ENCODE results near the gene NHERF2.
A peak's percentile ranks its signal among the peaks of the same experiment; 100 is the strongest.

Gene NHERF2

GRCh38 chr16:2044541-2044940, 17.8 kb downstream of the NHERF2 start:
- no peak for TF ChIP-seq TAF1 (IDR thresholded peaks at IDR 0.05; ENCODE audit: low read depth)
- no peak for TF ChIP-seq EP300 (IDR thresholded peaks at IDR 0.05; ENCODE audit: borderline replicate concordance)
- TF ChIP-seq, protein P1, sequence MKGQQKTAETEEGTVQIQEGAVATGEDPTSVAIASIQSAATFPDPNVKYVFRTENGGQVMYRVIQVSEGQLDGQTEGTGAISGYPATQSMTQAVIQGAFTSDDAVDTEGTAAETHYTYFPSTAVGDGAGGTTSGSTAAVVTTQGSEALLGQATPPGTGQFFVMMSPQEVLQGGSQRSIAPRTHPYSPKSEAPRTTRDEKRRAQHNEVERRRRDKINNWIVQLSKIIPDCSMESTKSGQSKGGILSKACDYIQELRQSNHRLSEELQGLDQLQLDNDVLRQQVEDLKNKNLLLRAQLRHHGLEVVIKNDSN (IDR thresholded peaks at IDR 0.05), result no peak
- TF ChIP-seq ZBTB7A (IDR thresholded peaks at IDR 0.05; ENCODE audit: low read depth), result no peak
- no peak for TF ChIP-seq CEBPB (IDR thresholded peaks at IDR 0.05)
- no peak for TF ChIP-seq NFIC (IDR thresholded peaks at IDR 0.05)
- TF ChIP-seq RAD21 (IDR thresholded peaks at IDR 0.05; ENCODE audit: low read depth), result no peak
- no peak for TF ChIP-seq TEAD4 (IDR thresholded peaks at IDR 0.05)
- TF ChIP-seq, protein P2, sequence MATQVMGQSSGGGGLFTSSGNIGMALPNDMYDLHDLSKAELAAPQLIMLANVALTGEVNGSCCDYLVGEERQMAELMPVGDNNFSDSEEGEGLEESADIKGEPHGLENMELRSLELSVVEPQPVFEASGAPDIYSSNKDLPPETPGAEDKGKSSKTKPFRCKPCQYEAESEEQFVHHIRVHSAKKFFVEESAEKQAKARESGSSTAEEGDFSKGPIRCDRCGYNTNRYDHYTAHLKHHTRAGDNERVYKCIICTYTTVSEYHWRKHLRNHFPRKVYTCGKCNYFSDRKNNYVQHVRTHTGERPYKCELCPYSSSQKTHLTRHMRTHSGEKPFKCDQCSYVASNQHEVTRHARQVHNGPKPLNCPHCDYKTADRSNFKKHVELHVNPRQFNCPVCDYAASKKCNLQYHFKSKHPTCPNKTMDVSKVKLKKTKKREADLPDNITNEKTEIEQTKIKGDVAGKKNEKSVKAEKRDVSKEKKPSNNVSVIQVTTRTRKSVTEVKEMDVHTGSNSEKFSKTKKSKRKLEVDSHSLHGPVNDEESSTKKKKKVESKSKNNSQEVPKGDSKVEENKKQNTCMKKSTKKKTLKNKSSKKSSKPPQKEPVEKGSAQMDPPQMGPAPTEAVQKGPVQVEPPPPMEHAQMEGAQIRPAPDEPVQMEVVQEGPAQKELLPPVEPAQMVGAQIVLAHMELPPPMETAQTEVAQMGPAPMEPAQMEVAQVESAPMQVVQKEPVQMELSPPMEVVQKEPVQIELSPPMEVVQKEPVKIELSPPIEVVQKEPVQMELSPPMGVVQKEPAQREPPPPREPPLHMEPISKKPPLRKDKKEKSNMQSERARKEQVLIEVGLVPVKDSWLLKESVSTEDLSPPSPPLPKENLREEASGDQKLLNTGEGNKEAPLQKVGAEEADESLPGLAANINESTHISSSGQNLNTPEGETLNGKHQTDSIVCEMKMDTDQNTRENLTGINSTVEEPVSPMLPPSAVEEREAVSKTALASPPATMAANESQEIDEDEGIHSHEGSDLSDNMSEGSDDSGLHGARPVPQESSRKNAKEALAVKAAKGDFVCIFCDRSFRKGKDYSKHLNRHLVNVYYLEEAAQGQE (IDR thresholded peaks at IDR 0.05; ENCODE audit: low read depth), result no peak
- TF ChIP-seq TCF12 (IDR thresholded peaks at IDR 0.05; ENCODE audit: low read depth), result no peak
- TF ChIP-seq YY1 (IDR thresholded peaks at IDR 0.05; ENCODE audit: low read depth), result no peak
- no peak for TF ChIP-seq CREB1 (IDR thresholded peaks at IDR 0.05; ENCODE audit: low read depth)
- no peak for TF ChIP-seq EGR1 (IDR thresholded peaks at IDR 0.05)
- no peak for TF ChIP-seq MAX (IDR thresholded peaks at IDR 0.05)
- no peak for TF ChIP-seq FOXM1 (IDR thresholded peaks at IDR 0.05; ENCODE audit: borderline replicate concordance, low read depth)

- TF ChIP-seq ZBTB7A (IDR thresholded peaks at IDR 0.05; ENCODE audit: low read depth) (no peak), TEAD4 (IDR thresholded peaks at IDR 0.05) (no peak), EGR1 (IDR thresholded peaks at IDR 0.05) (no peak), FOXM1 (IDR thresholded peaks at IDR 0.05; ENCODE audit: borderline replicate concordance, low read depth) (no peak), EP300 (IDR thresholded peaks at IDR 0.05; ENCODE audit: borderline replicate concordance) (no peak), TAF1 (IDR thresholded peaks at IDR 0.05; ENCODE audit: low read depth) (no peak)
Measured at GRCh38 chr16:2045965-2046892, 19.5 kb downstream of the NHERF2 start.

DNA sequence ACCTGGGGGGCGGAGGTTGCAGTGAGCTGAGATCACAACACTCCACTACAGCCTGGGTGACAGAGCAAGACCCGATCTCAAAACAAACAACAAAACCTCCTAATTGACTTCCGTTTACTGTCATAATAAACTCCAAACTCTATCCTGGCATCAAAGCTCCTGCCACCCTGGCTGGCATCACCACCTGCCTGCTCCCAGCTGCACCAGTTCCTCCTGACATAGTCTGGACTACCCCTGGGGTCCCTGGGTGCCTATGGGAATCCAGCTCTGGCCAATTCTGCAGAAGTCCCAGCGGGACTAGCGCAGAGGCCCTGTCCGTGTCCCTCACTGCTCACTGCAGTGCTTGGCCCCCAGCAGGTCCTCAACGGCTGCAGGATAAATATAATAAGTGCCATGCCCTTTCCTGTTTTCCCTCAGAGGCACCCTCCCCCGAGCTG, 20.2 kb downstream of the NHERF2 start:
- TF ChIP-seq NFIC (IDR thresholded peaks at IDR 0.05) (no peak), TCF12 (IDR thresholded peaks at IDR 0.05; ENCODE audit: low read depth) (no peak), ZBTB7A (IDR thresholded peaks at IDR 0.05; ENCODE audit: low read depth) (no peak), TAF1 (IDR thresholded peaks at IDR 0.05; ENCODE audit: low read depth) (no peak), CEBPB (IDR thresholded peaks at IDR 0.05) (no peak), EGR1 (IDR thresholded peaks at IDR 0.05) (no peak), RAD21 (IDR thresholded peaks at IDR 0.05; ENCODE audit: low read depth) (no peak), FOXM1 (IDR thresholded peaks at IDR 0.05; ENCODE audit: borderline replicate concordance, low read depth) (no peak), EP300 (IDR thresholded peaks at IDR 0.05; ENCODE audit: borderline replicate concordance) (no peak), YY1 (IDR thresholded peaks at IDR 0.05; ENCODE audit: low read depth) (no peak), CREB1 (IDR thresholded peaks at IDR 0.05; ENCODE audit: low read depth) (no peak), TEAD4 (IDR thresholded peaks at IDR 0.05) (no peak), MAX (IDR thresholded peaks at IDR 0.05) (no peak)
- TF ChIP-seq, protein P2 (IDR thresholded peaks at IDR 0.05; ENCODE audit: low read depth), result no peak
- TF ChIP-seq, protein P1 (IDR thresholded peaks at IDR 0.05), result no peak

DNA sequence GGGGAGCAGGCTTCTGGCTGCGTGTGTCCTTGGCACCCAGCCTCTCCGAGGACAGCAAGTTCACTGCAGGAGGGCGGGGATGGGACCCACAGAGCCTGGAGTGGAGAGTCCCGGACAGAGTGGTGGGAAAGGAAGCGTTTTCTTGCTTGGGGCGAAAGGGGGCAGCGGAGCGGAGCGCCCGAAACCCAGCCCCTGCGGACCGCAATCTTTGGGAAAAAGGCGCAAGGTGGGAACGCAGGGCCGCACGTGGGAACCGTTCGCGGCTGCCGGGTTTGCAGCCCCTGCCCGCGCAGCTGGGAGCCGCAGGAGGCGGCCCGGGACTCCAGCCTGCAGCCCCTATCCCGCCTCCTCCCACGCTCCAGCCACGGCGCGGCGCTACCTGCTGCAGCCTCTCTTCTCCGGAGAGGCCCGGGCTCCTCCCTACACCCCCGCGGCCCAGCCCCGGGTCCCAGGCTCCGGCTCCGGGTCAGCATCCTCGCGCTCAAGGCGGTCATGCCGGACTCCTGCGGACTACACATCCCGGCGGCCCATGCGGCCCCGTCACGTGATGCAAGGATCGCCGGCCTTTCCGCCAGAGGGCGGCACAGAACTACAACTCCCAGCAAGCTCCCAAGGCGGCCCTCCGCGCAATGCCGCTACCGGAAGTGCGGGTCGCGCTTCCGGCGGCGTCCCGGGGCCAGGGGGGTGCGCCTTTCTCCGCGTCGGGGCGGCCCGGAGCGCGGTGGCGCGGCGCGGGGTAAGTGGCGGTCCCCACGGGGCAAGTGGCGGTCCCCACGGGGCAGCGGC, 20.8 kb downstream of the NHERF2 start, which contains the start of the genes NTHL1 and TSC2:
TSS of gene NTHL1 (minus strand) at position 505 of the 786 bp plus-strand sequence. CDS start at position 494, 11 bp downstream.
TSS of gene TSC2 (plus strand) at position 656 of the 786 bp plus-strand sequence. CDS start 631 bp downstream, outside the sequence.
- 0 out of 2 replicates have a peak, but pooled peaks have one; percentile 5 for TF ChIP-seq EP300 (IDR thresholded peaks at IDR 0.05; ENCODE audit: borderline replicate concordance)
- no peak for TF ChIP-seq ZBTB7A (IDR thresholded peaks at IDR 0.05; ENCODE audit: low read depth)
- peak; percentile 92 for TF ChIP-seq YY1 (IDR thresholded peaks at IDR 0.05; ENCODE audit: low read depth)
- no peak for TF ChIP-seq CEBPB (IDR thresholded peaks at IDR 0.05)
- TF ChIP-seq TCF12 (IDR thresholded peaks at IDR 0.05; ENCODE audit: low read depth), result peak; percentile 34; the same call in 1 of the 2 replicates
- peak; percentile 39; the same call in 1 of the 2 replicates for TF ChIP-seq RAD21 (IDR thresholded peaks at IDR 0.05; ENCODE audit: low read depth)
- peak; percentile 47; the same call in 1 of the 2 replicates for TF ChIP-seq CREB1 (IDR thresholded peaks at IDR 0.05; ENCODE audit: low read depth)
- TF ChIP-seq, protein P2 (IDR thresholded peaks at IDR 0.05; ENCODE audit: low read depth), result no peak
- TF ChIP-seq FOXM1 (IDR thresholded peaks at IDR 0.05; ENCODE audit: borderline replicate concordance, low read depth), result no peak
- peak; percentile 58; the same call in 1 of the 2 replicates for TF ChIP-seq MAX (IDR thresholded peaks at IDR 0.05)
- peak; percentile 41 for TF ChIP-seq NFIC (IDR thresholded peaks at IDR 0.05)
- TF ChIP-seq, protein P1 (IDR thresholded peaks at IDR 0.05), result peak; percentile 100
- no peak for TF ChIP-seq TEAD4 (IDR thresholded peaks at IDR 0.05)
- TF ChIP-seq TAF1 (IDR thresholded peaks at IDR 0.05; ENCODE audit: low read depth), result peak; percentile 71
- TF ChIP-seq EGR1 (IDR thresholded peaks at IDR 0.05), result peak; percentile 84

Data from Ishikawa (cell line).